B cell (primary cell): Measurements from ENCODE around the gene BHMT2. TPM values are rescaled to one million over a fixed set of nuclear protein-coding genes. Genes with fewer than 3 reads are reported as not detected.

Experiments used
- ATAC-seq: fragments of 200-7000 bp; cut with Tn5 transposase; one replicate; pipeline ENCODE4 v1.10.0; 2021; ENCODE audit warnings: low read depth, mild to moderate bottlenecking, moderate number of reproducible peaks, moderate library complexity
- CTCF ChIA-PET: fragments of 350-600 bp; sonication (Branson Sonifier 250); formaldehyde crosslinking; loops from one replicate; lab custom pipeline; 2021; ENCODE audit warnings: antibody characterized with exemption, inconsistent platforms; lab: Charles Lee
- POLR2A ChIA-PET: fragments of 350-600 bp; sonication (Branson Sonifier 250); formaldehyde crosslinking; loops from one replicate; lab custom pipeline; 2021; ENCODE audit warnings: antibody characterized with exemption; lab: Charles Lee
- DNase-seq: peaks from one replicate; pipeline ENCODE4 v3.0.0; 2013
- H2AFZ ChIP-seq: 2 replicates; pipeline ENCODE4 v1.6.1; 2012; ENCODE audit warnings: mild to moderate bottlenecking, low read depth, low read length; ENCODE audit not compliant: insufficient read depth, poor library complexity, severe bottlenecking
- H3K27ac ChIP-seq, 2 donors: 1 replicate in 1 of 2; 2 replicates in 1 of 2; pipeline ENCODE4 v1.5.1; 2012 to 2013; ENCODE audit warnings: low read length in 2 of 2, mild to moderate bottlenecking in 2 of 2, moderate library complexity in 1 of 2
- H3K27me3 ChIP-seq, 4 experiments: fragments of 200-600 bp in 1 of 4; sonication (generic) in 1 of 4; replicated peaks in 1 of 4; 1 replicate in 2 of 4; 2 replicates in 2 of 4; pipeline versions ENCODE4 v1.6.1 to v1.7.0; 2013 to 2016; ENCODE audit warnings: low read length in 3 of 4, mild to moderate bottlenecking in 2 of 4, mixed read lengths in 1 of 4, moderate library complexity in 1 of 4; ENCODE audit not compliant: insufficient read depth in 4 of 4, control insufficient read depth in 3 of 4; ENCODE audit errors: control extremely low read depth in 1 of 4
- H3K36me3 ChIP-seq, 2 experiments: replicated peaks in 1 of 2; 1 replicate in 1 of 2; 2 replicates in 1 of 2; pipeline versions ENCODE4 v1.6.1 to v1.7.1; 2013; ENCODE audit warnings: low read length in 1 of 2; ENCODE audit not compliant: insufficient read depth in 2 of 2, control insufficient read depth in 1 of 2; ENCODE audit errors: control extremely low read depth in 1 of 2, extremely low read depth in 1 of 2
- H3K4me1 ChIP-seq, 2 donors: fragments of 200-600 bp in 1 of 2; sonication (generic) in 1 of 2; 1 replicate in 1 of 2; 2 replicates in 1 of 2; pipeline versions ENCODE4 v1.5.1 to v1.6.1; 2013 to 2017; ENCODE audit warnings: low read length in 2 of 2; ENCODE audit not compliant: control insufficient read depth in 2 of 2, insufficient read depth in 2 of 2
- H3K4me2 ChIP-seq: replicated peaks from 2 replicates; pipeline ENCODE3; 2012; ENCODE audit warnings: mild to moderate bottlenecking, low read depth, low read length; ENCODE audit not compliant: poor library complexity, severe bottlenecking
- H3K4me3 ChIP-seq, 5 experiments: fragments of 200-600 bp in 1 of 5; sonication (generic) in 1 of 5; 1 replicate in 3 of 5; 2 replicates in 2 of 5; pipeline versions ENCODE4 v1.5.1 to v1.7.0; 2011 to 2016; ENCODE audit warnings: low read length in 4 of 5, mild to moderate bottlenecking in 4 of 5, low read depth in 2 of 5, control low read depth in 1 of 5, moderate library complexity in 1 of 5; ENCODE audit not compliant: insufficient read depth in 1 of 5; ENCODE audit errors: control extremely low read depth in 1 of 5, extremely low read depth in 1 of 5
- H3K79me2 ChIP-seq: fragments of 200-600 bp; sonication (generic); one replicate; pipeline ENCODE4 v1.6.0; 2016; ENCODE audit warnings: low read length; ENCODE audit not compliant: control insufficient read depth, insufficient read depth
- H3K9ac ChIP-seq: fragments of 200-600 bp; sonication (generic); 2 replicates; pipeline ENCODE4 v1.6.1; 2017; ENCODE audit warnings: mild to moderate bottlenecking, low read length, moderate library complexity
- H3K9me3 ChIP-seq, 3 donors: one replicate each; pipeline versions ENCODE4 v1.6.1 to v1.7.1; 2013; ENCODE audit warnings: low read length in 2 of 3; ENCODE audit not compliant: control insufficient read depth in 2 of 3, insufficient read depth in 1 of 3; ENCODE audit errors: control extremely low read depth in 1 of 3
- H4K20me1 ChIP-seq: 2 replicates; pipeline ENCODE4 v1.6.0; 2012; ENCODE audit warnings: mild to moderate bottlenecking, low read length; ENCODE audit not compliant: insufficient read depth, control insufficient read depth, poor library complexity, severe bottlenecking
- H3K27ac Mint-ChIP-seq: one replicate; pipeline ENCODE4 v1.8.0; 2021; ENCODE audit warnings: mixed read lengths
- H3K27me3 Mint-ChIP-seq: one replicate; pipeline ENCODE4 v1.8.0; 2021; ENCODE audit warnings: mixed read lengths
- H3K4me1 Mint-ChIP-seq: one replicate; pipeline ENCODE4 v1.8.0; 2021; ENCODE audit warnings: mixed read lengths
- H3K4me3 Mint-ChIP-seq: one replicate; pipeline ENCODE4 v1.8.0; 2021; ENCODE audit warnings: mixed read lengths
- H3K9me3 Mint-ChIP-seq: one replicate; pipeline ENCODE4 v1.8.0; 2022; ENCODE audit warnings: mixed read lengths; ENCODE audit not compliant: insufficient read depth
- EZH2 ChIP-seq: IDR thresholded peaks from 2 replicates; pipeline ENCODE4 v1.6.1; 2012; ENCODE audit warnings: borderline replicate concordance, low read depth, mild to moderate bottlenecking, moderate library complexity, low read length; ENCODE audit not compliant: insufficient read depth, poor library complexity, severe bottlenecking
- WGBS: methylation state at CpG from one replicate; pipeline ENCODE4 v1.1.5; 2013; ENCODE audit warnings: missing lambda C conversion rate; ENCODE audit not compliant: insufficient coverage; 5-methylcytosine and 5-hydroxymethylcytosine counted together
- intact Hi-C: fragments of 100-400 bp; cut with micrococcal nuclease; formaldehyde crosslinking; loops from one replicate; pipeline ENCODE4 v1.10.0; 2022
- polyA plus RNA-seq: library from polyadenylated mRNA; depleted of rRNA; stranded (reverse); fragments of >200 nt; gene quantifications from 2 replicates; pipeline ENCODE4 v1.2.3, GENCODE V29; 2012
- total RNA-seq, 2 donors: library from RNA; stranded (reverse); fragments of 120-200 nt in 1 of 2; gene quantifications; 1 replicate in 1 of 2; 2 replicates in 1 of 2; pipeline versions ENCODE4 v1.2.3 to v1.2.4, GENCODE V29; 2013 to 2022
- TF ChIP-seq, protein P1 (sequence below): fragments of 200-600 bp; IDR thresholded peaks from one replicate; pipeline ENCODE4 v1.8.0; 2022; ENCODE audit warnings: antibody characterized with exemption, mild to moderate bottlenecking

The BHMT2 gene
- total and polyA plus RNA-seq, 2 donors (not counting 1 experiment from before 2014, with no cell fraction given), result not detected

DNA sequence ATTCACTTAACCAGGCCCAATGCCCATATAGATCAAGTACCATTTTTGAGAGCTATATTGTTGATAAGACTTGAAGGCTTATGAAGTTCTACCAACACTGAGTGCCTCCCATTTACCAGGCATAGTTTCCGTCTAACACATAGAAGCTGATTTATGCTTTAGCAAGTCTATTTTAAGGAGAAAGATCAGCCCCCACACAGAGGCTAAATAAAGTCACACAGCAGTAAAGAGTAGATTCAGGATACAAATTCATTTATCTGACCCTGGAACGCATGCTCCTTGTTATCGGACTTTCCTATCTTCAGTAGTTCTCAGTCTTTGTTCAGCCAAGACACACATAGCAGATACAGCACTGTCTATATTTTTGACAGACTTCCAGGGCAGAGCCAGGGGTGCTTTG, 34.3 kb upstream of the BHMT2 start:
- no peak overlapping the region for H2AFZ ChIP-seq
- H3K27me3 ChIP-seq, result no peaks in the 10 kb centered on the region
- no peak overlapping the region for H3K4me3 Mint-ChIP-seq
- DNase-seq, result no peak
- H3K4me1 ChIP-seq, result no peaks in the 10 kb centered on the region
- no peaks in the 10 kb centered on the region for H3K36me3 ChIP-seq
- no peaks in the 10 kb centered on the region for H4K20me1 ChIP-seq
- ChIA-PET POLR2A (no interaction called here), CTCF (interaction anchor here (1.2 to 1.3 kb wide), 2 partner anchors 10 to 13 kb away, joined by 3 to 4 read pairs; no protein-coding TSS in a partner anchor)
- H3K4me2 ChIP-seq, result no peak overlapping the region
- no peaks in the 10 kb centered on the region for H3K4me1 Mint-ChIP-seq
- H3K79me2 ChIP-seq, result no peaks in the 10 kb centered on the region
- H3K27ac ChIP-seq, result no peak overlapping the region
- H3K27ac Mint-ChIP-seq, result no peak overlapping the region
- H3K27me3 Mint-ChIP-seq, result peaks cover 8% of the 10 kb centered on the region
- 100% methylated on average over 2 of the region's 3 CpGs for WGBS
- H3K4me3 ChIP-seq, result no peak overlapping the region
- no peak for ATAC-seq
- H3K9ac ChIP-seq, result no peak overlapping the region
- peaks cover 0 to 7% (median 3%) of the 10 kb centered on the region in 3 donors for H3K9me3 ChIP-seq
- intact Hi-C loops, result no loop called here
- TF ChIP-seq EZH2, result no peak
- TF ChIP-seq, protein P1, sequence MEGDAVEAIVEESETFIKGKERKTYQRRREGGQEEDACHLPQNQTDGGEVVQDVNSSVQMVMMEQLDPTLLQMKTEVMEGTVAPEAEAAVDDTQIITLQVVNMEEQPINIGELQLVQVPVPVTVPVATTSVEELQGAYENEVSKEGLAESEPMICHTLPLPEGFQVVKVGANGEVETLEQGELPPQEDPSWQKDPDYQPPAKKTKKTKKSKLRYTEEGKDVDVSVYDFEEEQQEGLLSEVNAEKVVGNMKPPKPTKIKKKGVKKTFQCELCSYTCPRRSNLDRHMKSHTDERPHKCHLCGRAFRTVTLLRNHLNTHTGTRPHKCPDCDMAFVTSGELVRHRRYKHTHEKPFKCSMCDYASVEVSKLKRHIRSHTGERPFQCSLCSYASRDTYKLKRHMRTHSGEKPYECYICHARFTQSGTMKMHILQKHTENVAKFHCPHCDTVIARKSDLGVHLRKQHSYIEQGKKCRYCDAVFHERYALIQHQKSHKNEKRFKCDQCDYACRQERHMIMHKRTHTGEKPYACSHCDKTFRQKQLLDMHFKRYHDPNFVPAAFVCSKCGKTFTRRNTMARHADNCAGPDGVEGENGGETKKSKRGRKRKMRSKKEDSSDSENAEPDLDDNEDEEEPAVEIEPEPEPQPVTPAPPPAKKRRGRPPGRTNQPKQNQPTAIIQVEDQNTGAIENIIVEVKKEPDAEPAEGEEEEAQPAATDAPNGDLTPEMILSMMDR, result no peak
- H3K9me3 Mint-ChIP-seq, result no peaks in the 10 kb centered on the region

DNA sequence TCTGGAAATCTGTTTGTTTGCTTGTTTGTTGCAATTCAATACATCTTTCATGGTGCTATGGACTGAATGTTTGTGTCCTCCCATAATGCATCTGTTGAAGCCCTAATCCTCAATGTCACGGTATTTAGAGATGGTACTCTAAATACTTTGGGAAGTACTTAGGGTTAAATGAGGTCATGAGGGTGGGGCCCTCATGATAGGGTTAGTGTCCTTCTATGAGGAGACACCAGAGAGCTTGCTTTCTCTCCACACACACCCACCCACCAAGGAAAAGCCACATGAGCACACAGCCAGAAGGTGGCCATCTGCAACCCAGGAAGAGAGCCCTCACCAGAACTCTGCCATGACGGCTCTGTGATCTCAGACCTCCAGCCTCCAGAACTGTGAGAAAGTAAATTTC, 32.8 kb upstream of the BHMT2 start:
- TF ChIP-seq, protein P1, result no peak
- no peak for TF ChIP-seq EZH2
- ChIA-PET CTCF (no interaction called here), POLR2A (no interaction called here)
- Histone ChIP-seq H3K4me1 (no peaks in the 10 kb centered on the region), H3K27ac (no peak overlapping the region), H2AFZ (no peak overlapping the region), H3K27me3 (no peaks in the 10 kb centered on the region), H3K36me3 (no peaks in the 10 kb centered on the region), H3K4me2 (no peak overlapping the region), H3K79me2 (no peaks in the 10 kb centered on the region), H3K9ac (no peak overlapping the region), H4K20me1 (no peaks in the 10 kb centered on the region), H3K4me3 (no peak overlapping the region), H3K9me3 (peaks cover 0 to 7% (median 3%) of the 10 kb centered on the region in 3 donors)
- ATAC-seq, result no peak
- Mint-ChIP-seq H3K27me3 (peaks cover 8% of the 10 kb centered on the region), H3K4me1 (no peaks in the 10 kb centered on the region), H3K4me3 (no peak overlapping the region), H3K9me3 (no peaks in the 10 kb centered on the region), H3K27ac (no peak overlapping the region)
- intact Hi-C loops, result no loop called here
- no CpG with 5 or more reads among the region's 2 CpGs for WGBS
- DNase-seq, result no peak
